Activated CD8-positive, alpha-beta T cell treated with anti-CD3 and anti-CD28 coated beads for 36 hours (primary cell): ENCODE results near the gene DEF6. TPM values are rescaled to one million over a fixed set of nuclear protein-coding genes. Genes with fewer than 3 reads are reported as not detected.

ENCODE experiments used
- ATAC-seq: fragments of 200-7000 bp; cut with Tn5 transposase; one replicate; pipeline ENCODE4 v1.10.0; 2021; ENCODE audit warnings: mild to moderate bottlenecking, moderate library complexity
- CTCF ChIA-PET: fragments of 350-600 bp; sonication (Branson Sonifier 250); formaldehyde crosslinking; loops from one replicate; lab custom pipeline; 2021; ENCODE audit warnings: antibody characterized with exemption; lab: Charles Lee
- POLR2A ChIA-PET: fragments of 350-600 bp; sonication (Branson Sonifier 250); formaldehyde crosslinking; loops from one replicate; lab custom pipeline; 2021; ENCODE audit warnings: antibody characterized with exemption; lab: Charles Lee
- DNase-seq: peaks from one replicate; pipeline ENCODE4 v3.0.0-alpha.2; 2020
- H3K27ac Mint-ChIP-seq: one replicate; pipeline ENCODE4 v1.8.0; 2021; ENCODE audit warnings: mild to moderate bottlenecking, mixed read lengths
- H3K27me3 Mint-ChIP-seq: one replicate; pipeline ENCODE4 v1.8.0; 2021; ENCODE audit warnings: mixed read lengths
- H3K36me3 Mint-ChIP-seq: one replicate; pipeline ENCODE4 v1.8.0; 2021; ENCODE audit warnings: low read depth, mixed read lengths
- H3K4me1 Mint-ChIP-seq: one replicate; pipeline ENCODE4 v1.8.0; 2021; ENCODE audit warnings: low read depth, mixed read lengths
- H3K4me3 Mint-ChIP-seq: one replicate; pipeline ENCODE4 v1.8.0; 2021; ENCODE audit warnings: mild to moderate bottlenecking, moderate library complexity, mixed read lengths
- H3K9me3 Mint-ChIP-seq: one replicate; pipeline ENCODE4 v1.8.0; 2021; ENCODE audit warnings: mixed read lengths
- intact Hi-C: fragments of 100-400 bp; cut with micrococcal nuclease; formaldehyde crosslinking; loops from one replicate; pipeline ENCODE4 v1.10.0; 2022
- total RNA-seq, 2 experiments: library from RNA; stranded (reverse); gene quantifications; one replicate each; pipeline ENCODE4 v1.2.3, GENCODE V29; 2021
- TF ChIP-seq, protein P1 (sequence below): fragments of 200-600 bp; IDR thresholded peaks from one replicate; pipeline ENCODE4 v1.8.0; 2022; ENCODE audit warnings: antibody characterized with exemption, mild to moderate bottlenecking

DEF6 gene
- total RNA-seq, 2 experiments from 2014 or later: 97.1 to 99.1 TPM

GRCh38 chr6:35265523-35265922, 32.1 kb upstream of the DEF6 start:
- no peaks in the 10 kb centered on the region for H3K27me3 Mint-ChIP-seq
- H3K9me3 Mint-ChIP-seq: no peaks in the 10 kb centered on the region
- intact Hi-C loops: no loop called here
- no peak for ATAC-seq
- TF ChIP-seq, protein P1, sequence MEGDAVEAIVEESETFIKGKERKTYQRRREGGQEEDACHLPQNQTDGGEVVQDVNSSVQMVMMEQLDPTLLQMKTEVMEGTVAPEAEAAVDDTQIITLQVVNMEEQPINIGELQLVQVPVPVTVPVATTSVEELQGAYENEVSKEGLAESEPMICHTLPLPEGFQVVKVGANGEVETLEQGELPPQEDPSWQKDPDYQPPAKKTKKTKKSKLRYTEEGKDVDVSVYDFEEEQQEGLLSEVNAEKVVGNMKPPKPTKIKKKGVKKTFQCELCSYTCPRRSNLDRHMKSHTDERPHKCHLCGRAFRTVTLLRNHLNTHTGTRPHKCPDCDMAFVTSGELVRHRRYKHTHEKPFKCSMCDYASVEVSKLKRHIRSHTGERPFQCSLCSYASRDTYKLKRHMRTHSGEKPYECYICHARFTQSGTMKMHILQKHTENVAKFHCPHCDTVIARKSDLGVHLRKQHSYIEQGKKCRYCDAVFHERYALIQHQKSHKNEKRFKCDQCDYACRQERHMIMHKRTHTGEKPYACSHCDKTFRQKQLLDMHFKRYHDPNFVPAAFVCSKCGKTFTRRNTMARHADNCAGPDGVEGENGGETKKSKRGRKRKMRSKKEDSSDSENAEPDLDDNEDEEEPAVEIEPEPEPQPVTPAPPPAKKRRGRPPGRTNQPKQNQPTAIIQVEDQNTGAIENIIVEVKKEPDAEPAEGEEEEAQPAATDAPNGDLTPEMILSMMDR: no peak
- H3K4me1 Mint-ChIP-seq: peaks cover 51% of the 10 kb centered on the region
- H3K36me3 Mint-ChIP-seq: peaks cover 8% of the 10 kb centered on the region
- CTCF ChIA-PET: interaction anchor here (2.7 kb wide), 1 partner anchor 24 kb away, joined by 9 read pairs; no protein-coding TSS in a partner anchor
- H3K27ac Mint-ChIP-seq: no peak overlapping the region
- H3K4me3 Mint-ChIP-seq: no peak overlapping the region
- DNase-seq: no peak
- POLR2A ChIA-PET: no interaction called here

- Mint-ChIP-seq H3K4me3 (no peak overlapping the region), H3K9me3 (no peaks in the 10 kb centered on the region), H3K36me3 (peaks cover 12% of the 10 kb centered on the region), H3K27ac (no peak overlapping the region), H3K27me3 (no peaks in the 10 kb centered on the region), H3K4me1 (peaks cover 36% of the 10 kb centered on the region)
- POLR2A ChIA-PET: interaction anchor here (1.5 kb wide), 1 partner anchor 10 kb away, joined by 4 read pairs; no protein-coding TSS in a partner anchor
- TF ChIP-seq, protein P1: no peak
- intact Hi-C loops: no loop called here
- ATAC-seq (no peak), DNase-seq (no peak)
- CTCF ChIA-PET: interaction anchor here (2.7 kb wide), 1 partner anchor 28 kb away, joined by 20 read pairs; the partner anchor contains the start of gene DEF6
Measured at GRCh38 chr6:35267446-35267845, 30.2 kb upstream of the DEF6 start.

- ChIA-PET CTCF (interaction anchor here (1.7 to 2.7 kb wide), 2 partner anchors 28 to 182 kb away, joined by 3 to 20 read pairs; partner anchors contain the start of gene DEF6), POLR2A (interaction anchor here (1.5 kb wide), 1 partner anchor 10 kb away, joined by 4 read pairs; no protein-coding TSS in a partner anchor)
- H3K27me3 Mint-ChIP-seq: no peaks in the 10 kb centered on the region
- H3K27ac Mint-ChIP-seq: no peak overlapping the region
- H3K9me3 Mint-ChIP-seq: no peaks in the 10 kb centered on the region
- TF ChIP-seq, protein P1: no peak
- ATAC-seq: no peak
- peaks cover 12% of the 10 kb centered on the region for H3K36me3 Mint-ChIP-seq
- H3K4me1 Mint-ChIP-seq: peaks cover 32% of the 10 kb centered on the region
- H3K4me3 Mint-ChIP-seq: no peak overlapping the region
- no peak for DNase-seq
- intact Hi-C loops: no loop called here
Measured at GRCh38 chr6:35267897-35268296, 29.7 kb upstream of the DEF6 start.

DNA sequence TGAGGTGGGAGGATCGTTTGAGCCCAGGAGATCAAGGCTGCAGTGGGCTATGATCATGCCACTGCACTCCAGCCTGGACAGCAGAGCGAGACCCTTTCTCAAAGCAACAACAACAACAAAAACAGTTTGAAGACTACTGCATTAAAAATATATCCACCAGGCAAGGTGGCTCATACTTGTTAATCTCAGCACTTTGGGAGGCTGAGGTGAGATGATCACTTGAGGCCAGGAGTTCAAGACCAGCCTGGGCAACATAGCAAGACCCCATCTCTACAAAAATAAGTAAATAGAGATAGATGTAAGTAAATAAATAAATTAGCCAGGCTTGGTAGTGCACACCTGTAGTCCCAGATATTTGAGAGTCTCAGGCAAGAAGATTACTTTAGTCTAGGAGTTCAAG, 25.6 kb upstream of the DEF6 start:
- Mint-ChIP-seq H3K4me3 (no peak overlapping the region), H3K27ac (no peak overlapping the region), H3K36me3 (peaks cover 12% of the 10 kb centered on the region), H3K27me3 (no peaks in the 10 kb centered on the region), H3K9me3 (no peaks in the 10 kb centered on the region), H3K4me1 (peaks cover 12% of the 10 kb centered on the region)
- ATAC-seq (no peak), DNase-seq (no peak)
- intact Hi-C loops: no loop called here
- POLR2A ChIA-PET: interaction anchor here (1.0 kb wide), 1 partner anchor 15 kb away, joined by 3 read pairs; no protein-coding TSS in a partner anchor
- TF ChIP-seq, protein P1: no peak
- CTCF ChIA-PET: no interaction called here

- Mint-ChIP-seq H3K4me1 (peaks cover 4% of the 10 kb centered on the region), H3K4me3 (no peak overlapping the region), H3K27me3 (no peaks in the 10 kb centered on the region), H3K9me3 (no peaks in the 10 kb centered on the region), H3K27ac (no peak overlapping the region), H3K36me3 (peaks cover 8% of the 10 kb centered on the region)
- no peak for ATAC-seq
- ChIA-PET CTCF (interaction anchor here (0.8 kb wide), 1 partner anchor 20 kb away, joined by 3 read pairs; no protein-coding TSS in a partner anchor), POLR2A (no interaction called here)
- TF ChIP-seq, protein P1: no peak
- DNase-seq: no peak
- intact Hi-C loops: no loop called here
Measured at GRCh38 chr6:35273822-35274559, 23.6 kb upstream of the DEF6 start.
